SU-DHL-6 (cell line): ENCODE data around the gene RPL18A.

Experiments used
- EZH2phosphoT487 ChIP-seq: fragments of 200-600 bp; sonication (generic), shearing (Covaris generic); conservative IDR thresholded peaks from 2 replicates; pipeline ENCODE4 v1.6.1; 2018; ENCODE audit warnings: mild to moderate bottlenecking, antibody characterized with exemption, low read length, moderate library complexity, mixed read lengths
- TF ChIP-seq, protein P1 (sequence below): fragments of 200-600 bp; sonication (generic); IDR thresholded peaks from one replicate; pipeline ENCODE4 v1.5.1; 2017; ENCODE audit warnings: antibody characterized with exemption, mild to moderate bottlenecking, low read length, moderate library complexity; ENCODE audit not compliant: insufficient read depth, poor library complexity, severe bottlenecking

DNA sequence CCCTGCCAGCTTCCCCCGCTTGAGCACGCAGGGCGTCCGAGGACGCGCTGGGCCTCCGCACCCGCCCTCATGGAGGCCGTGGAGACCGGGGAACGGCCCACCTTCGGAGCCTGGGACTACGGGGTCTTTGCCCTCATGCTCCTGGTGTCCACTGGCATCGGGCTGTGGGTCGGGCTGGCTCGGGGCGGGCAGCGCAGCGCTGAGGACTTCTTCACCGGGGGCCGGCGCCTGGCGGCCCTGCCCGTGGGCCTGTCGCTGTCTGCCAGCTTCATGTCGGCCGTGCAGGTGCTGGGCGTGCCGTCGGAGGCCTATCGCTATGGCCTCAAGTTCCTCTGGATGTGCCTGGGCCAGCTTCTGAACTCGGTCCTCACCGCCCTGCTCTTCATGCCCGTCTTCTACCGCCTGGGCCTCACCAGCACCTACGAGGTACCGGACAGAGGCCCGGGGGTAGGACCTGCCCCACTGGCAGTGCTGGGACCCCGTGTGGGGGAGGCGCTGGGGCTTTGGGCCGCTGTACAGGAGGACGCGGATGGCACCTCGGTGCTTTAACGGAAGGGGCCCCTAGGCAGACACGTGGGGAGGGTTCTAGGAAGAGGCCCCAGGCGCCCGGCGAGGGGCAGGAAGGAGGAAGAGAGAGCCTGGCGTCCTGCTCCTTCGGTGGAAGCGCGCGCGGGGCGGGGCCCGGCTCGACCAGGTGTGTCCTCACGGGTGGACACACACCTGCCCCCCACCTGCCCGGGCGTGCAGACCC is 12.7 kb downstream of the RPL18A start:
- TF ChIP-seq, protein P1, sequence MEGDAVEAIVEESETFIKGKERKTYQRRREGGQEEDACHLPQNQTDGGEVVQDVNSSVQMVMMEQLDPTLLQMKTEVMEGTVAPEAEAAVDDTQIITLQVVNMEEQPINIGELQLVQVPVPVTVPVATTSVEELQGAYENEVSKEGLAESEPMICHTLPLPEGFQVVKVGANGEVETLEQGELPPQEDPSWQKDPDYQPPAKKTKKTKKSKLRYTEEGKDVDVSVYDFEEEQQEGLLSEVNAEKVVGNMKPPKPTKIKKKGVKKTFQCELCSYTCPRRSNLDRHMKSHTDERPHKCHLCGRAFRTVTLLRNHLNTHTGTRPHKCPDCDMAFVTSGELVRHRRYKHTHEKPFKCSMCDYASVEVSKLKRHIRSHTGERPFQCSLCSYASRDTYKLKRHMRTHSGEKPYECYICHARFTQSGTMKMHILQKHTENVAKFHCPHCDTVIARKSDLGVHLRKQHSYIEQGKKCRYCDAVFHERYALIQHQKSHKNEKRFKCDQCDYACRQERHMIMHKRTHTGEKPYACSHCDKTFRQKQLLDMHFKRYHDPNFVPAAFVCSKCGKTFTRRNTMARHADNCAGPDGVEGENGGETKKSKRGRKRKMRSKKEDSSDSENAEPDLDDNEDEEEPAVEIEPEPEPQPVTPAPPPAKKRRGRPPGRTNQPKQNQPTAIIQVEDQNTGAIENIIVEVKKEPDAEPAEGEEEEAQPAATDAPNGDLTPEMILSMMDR: no peak
- no peak for TF ChIP-seq EZH2phosphoT487
